ENCODE measurements around the gene TNFAIP8.

Gene TNFAIP8

GRCh38 chr5:119398727-119399466 is 43.1 kb downstream of the TNFAIP8 start:
- Histone ChIP-seq H3K4me3 (ENCODE audit: low read length) (no peak overlapping the region), H2BK15ac (replicated peaks; ENCODE audit: low read depth) (no peak overlapping the region), H2AK5ac (ENCODE audit: low read length) (no peak overlapping the region), H3K27ac (ENCODE audit: low read depth, low read length) (no peak overlapping the region), H3K4me1 (ENCODE audit: control insufficient read depth, low read depth, low read length) (peaks cover 3% of the 10 kb centered on the region), H3K79me1 (ENCODE audit: low read length) (no peaks in the 10 kb centered on the region), H3K36me3 (ENCODE audit: control insufficient read depth, insufficient read depth, low read length) (no peaks in the 10 kb centered on the region), H3K4me2 (ENCODE audit: low read length) (no peak overlapping the region), H2BK5ac (ENCODE audit: low read length) (no peak overlapping the region), H3K4ac (ENCODE audit: low read depth, low read length) (peak overlapping the region; percentile 7), H4K8ac (ENCODE audit: low read depth, low read length) (no peak overlapping the region), H4K5ac (ENCODE audit: low read length) (no peak overlapping the region), H3K23ac (ENCODE audit: low read length) (no peak overlapping the region), H3K18ac (ENCODE audit: low read length) (no peak overlapping the region), H3K79me2 (ENCODE audit: control insufficient read depth, insufficient read depth, low read length) (no peaks in the 10 kb centered on the region), H2BK120ac (ENCODE audit: low read depth, low read length) (no peak overlapping the region), H3K27me3 (ENCODE audit: insufficient read depth, low read length, poor library complexity) (no peaks in the 10 kb centered on the region), H3K56ac (ENCODE audit: low read length) (no peak overlapping the region), H3K9ac (ENCODE audit: low read length) (no peak overlapping the region)
- no peak for DNase-seq
- WGBS (ENCODE audit: extremely low coverage, insufficient coverage, low lambda C conversion rate): no CpG with 5 or more reads among the region's 12 CpGs

GRCh38 chr5:119400245-119400644 is 44.4 kb downstream of the TNFAIP8 start:
- no peak overlapping the region for H3K23ac ChIP-seq (ENCODE audit: low read length)
- no peak overlapping the region for H2AK5ac ChIP-seq (ENCODE audit: low read length)
- H2BK5ac ChIP-seq (ENCODE audit: low read length): no peak overlapping the region
- H3K4ac ChIP-seq (ENCODE audit: low read depth, low read length): no peak overlapping the region
- no CpG with 5 or more reads among the region's 2 CpGs for WGBS (ENCODE audit: extremely low coverage, insufficient coverage, low lambda C conversion rate)
- H2BK120ac ChIP-seq (ENCODE audit: low read depth, low read length): no peak overlapping the region
- no peak overlapping the region for H3K9ac ChIP-seq (ENCODE audit: low read length)
- no peak overlapping the region for H3K4me2 ChIP-seq (ENCODE audit: low read length)
- H3K18ac ChIP-seq (ENCODE audit: low read length): no peak overlapping the region
- H2BK15ac ChIP-seq (replicated peaks; ENCODE audit: low read depth): no peak overlapping the region
- no peaks in the 10 kb centered on the region for H3K27me3 ChIP-seq (ENCODE audit: insufficient read depth, low read length, poor library complexity)
- H3K4me3 ChIP-seq (ENCODE audit: low read length): no peak overlapping the region
- no peak for DNase-seq
- H3K79me2 ChIP-seq (ENCODE audit: control insufficient read depth, insufficient read depth, low read length): no peaks in the 10 kb centered on the region
- H3K79me1 ChIP-seq (ENCODE audit: low read length): no peaks in the 10 kb centered on the region
- no peaks in the 10 kb centered on the region for H3K36me3 ChIP-seq (ENCODE audit: control insufficient read depth, insufficient read depth, low read length)
- peaks cover under 1% of the 10 kb centered on the region for H3K4me1 ChIP-seq (ENCODE audit: control insufficient read depth, low read depth, low read length)
- H4K8ac ChIP-seq (ENCODE audit: low read depth, low read length): no peak overlapping the region
- H3K56ac ChIP-seq (ENCODE audit: low read length): no peak overlapping the region
- no peak overlapping the region for H3K27ac ChIP-seq (ENCODE audit: low read depth, low read length)
- no peak overlapping the region for H4K5ac ChIP-seq (ENCODE audit: low read length)

- peak overlapping the region; percentile 68 for H2AK5ac ChIP-seq (ENCODE audit: low read length)
- no peaks in the 10 kb centered on the region for H3K79me1 ChIP-seq (ENCODE audit: low read length)
- no peak overlapping the region for H3K18ac ChIP-seq (ENCODE audit: low read length)
- no peak overlapping the region for H3K4me3 ChIP-seq (ENCODE audit: low read length)
- H3K79me2 ChIP-seq (ENCODE audit: control insufficient read depth, insufficient read depth, low read length): no peaks in the 10 kb centered on the region
- H4K5ac ChIP-seq (ENCODE audit: low read length): peak overlapping the region; percentile 14
- peak overlapping the region; percentile 31 for H3K56ac ChIP-seq (ENCODE audit: low read length)
- WGBS (ENCODE audit: extremely low coverage, insufficient coverage, low lambda C conversion rate): no CpG with 5 or more reads among the region's 1 CpG
- no peak overlapping the region for H3K23ac ChIP-seq (ENCODE audit: low read length)
- H3K4me2 ChIP-seq (ENCODE audit: low read length): no peak overlapping the region
- no peak overlapping the region for H3K27ac ChIP-seq (ENCODE audit: low read depth, low read length)
- no peaks in the 10 kb centered on the region for H3K4me1 ChIP-seq (ENCODE audit: control insufficient read depth, low read depth, low read length)
- H2BK120ac ChIP-seq (ENCODE audit: low read depth, low read length): no peak overlapping the region
- no peak overlapping the region for H2BK5ac ChIP-seq (ENCODE audit: low read length)
- no peaks in the 10 kb centered on the region for H3K27me3 ChIP-seq (ENCODE audit: insufficient read depth, low read length, poor library complexity)
- H3K36me3 ChIP-seq (ENCODE audit: control insufficient read depth, insufficient read depth, low read length): no peaks in the 10 kb centered on the region
- no peak overlapping the region for H4K8ac ChIP-seq (ENCODE audit: low read depth, low read length)
- DNase-seq: no peak
- H3K4ac ChIP-seq (ENCODE audit: low read depth, low read length): no peak overlapping the region
- no peak overlapping the region for H3K9ac ChIP-seq (ENCODE audit: low read length)
- no peak overlapping the region for H2BK15ac ChIP-seq (replicated peaks; ENCODE audit: low read depth)
Observed at GRCh38 chr5:119402081-119402480, 46.3 kb downstream of the TNFAIP8 start.

- no peaks in the 10 kb centered on the region for H3K36me3 ChIP-seq (ENCODE audit: control insufficient read depth, insufficient read depth, low read length)
- H3K9ac ChIP-seq (ENCODE audit: low read length): no peak overlapping the region
- H4K5ac ChIP-seq (ENCODE audit: low read length): no peak overlapping the region
- no peak overlapping the region for H2BK15ac ChIP-seq (replicated peaks; ENCODE audit: low read depth)
- H2BK120ac ChIP-seq (ENCODE audit: low read depth, low read length): no peak overlapping the region
- no peak overlapping the region for H3K27ac ChIP-seq (ENCODE audit: low read depth, low read length)
- H3K79me1 ChIP-seq (ENCODE audit: low read length): no peaks in the 10 kb centered on the region
- no peak overlapping the region for H2AK5ac ChIP-seq (ENCODE audit: low read length)
- H3K27me3 ChIP-seq (ENCODE audit: insufficient read depth, low read length, poor library complexity): no peaks in the 10 kb centered on the region
- no peak overlapping the region for H3K4ac ChIP-seq (ENCODE audit: low read depth, low read length)
- no CpG with 5 or more reads among the region's 4 CpGs for WGBS (ENCODE audit: extremely low coverage, insufficient coverage, low lambda C conversion rate)
- H4K8ac ChIP-seq (ENCODE audit: low read depth, low read length): no peak overlapping the region
- H3K4me2 ChIP-seq (ENCODE audit: low read length): no peak overlapping the region
- H3K56ac ChIP-seq (ENCODE audit: low read length): no peak overlapping the region
- H3K4me1 ChIP-seq (ENCODE audit: control insufficient read depth, low read depth, low read length): no peaks in the 10 kb centered on the region
- peak; percentile 31 for DNase-seq
- no peak overlapping the region for H3K4me3 ChIP-seq (ENCODE audit: low read length)
- no peaks in the 10 kb centered on the region for H3K79me2 ChIP-seq (ENCODE audit: control insufficient read depth, insufficient read depth, low read length)
- no peak overlapping the region for H3K23ac ChIP-seq (ENCODE audit: low read length)
- H3K18ac ChIP-seq (ENCODE audit: low read length): no peak overlapping the region
- H2BK5ac ChIP-seq (ENCODE audit: low read length): no peak overlapping the region
Observed at GRCh38 chr5:119402555-119402954, 46.7 kb downstream of the TNFAIP8 start.

- Histone ChIP-seq H3K4ac (ENCODE audit: low read depth, low read length) (no peak overlapping the region), H2AK5ac (ENCODE audit: low read length) (no peak overlapping the region), H3K27me3 (ENCODE audit: insufficient read depth, low read length, poor library complexity) (no peaks in the 10 kb centered on the region), H3K79me1 (ENCODE audit: low read length) (no peaks in the 10 kb centered on the region), H3K18ac (ENCODE audit: low read length) (no peak overlapping the region), H2BK120ac (ENCODE audit: low read depth, low read length) (no peak overlapping the region), H2BK15ac (replicated peaks; ENCODE audit: low read depth) (no peak overlapping the region), H3K79me2 (ENCODE audit: control insufficient read depth, insufficient read depth, low read length) (no peaks in the 10 kb centered on the region), H3K4me1 (ENCODE audit: control insufficient read depth, low read depth, low read length) (no peaks in the 10 kb centered on the region), H3K36me3 (ENCODE audit: control insufficient read depth, insufficient read depth, low read length) (no peaks in the 10 kb centered on the region), H3K27ac (ENCODE audit: low read depth, low read length) (no peak overlapping the region), H4K8ac (ENCODE audit: low read depth, low read length) (no peak overlapping the region), H4K5ac (ENCODE audit: low read length) (no peak overlapping the region), H3K23ac (ENCODE audit: low read length) (no peak overlapping the region), H3K4me3 (ENCODE audit: low read length) (no peak overlapping the region), H3K9ac (ENCODE audit: low read length) (no peak overlapping the region), H3K56ac (ENCODE audit: low read length) (no peak overlapping the region), H2BK5ac (ENCODE audit: low read length) (no peak overlapping the region), H3K4me2 (ENCODE audit: low read length) (no peak overlapping the region)
- no CpG with 5 or more reads among the region's 2 CpGs for WGBS (ENCODE audit: extremely low coverage, insufficient coverage, low lambda C conversion rate)
- DNase-seq: no peak
Observed at GRCh38 chr5:119404033-119404432, 48.2 kb downstream of the TNFAIP8 start.

GRCh38 chr5:119405419-119405818 is 49.6 kb downstream of the TNFAIP8 start:
- Histone ChIP-seq H3K79me1 (ENCODE audit: low read length) (no peaks in the 10 kb centered on the region), H3K4me2 (ENCODE audit: low read length) (no peak overlapping the region), H3K4me1 (ENCODE audit: control insufficient read depth, low read depth, low read length) (peaks cover 2% of the 10 kb centered on the region), H4K5ac (ENCODE audit: low read length) (no peak overlapping the region), H2BK5ac (ENCODE audit: low read length) (no peak overlapping the region), H3K56ac (ENCODE audit: low read length) (no peak overlapping the region), H3K18ac (ENCODE audit: low read length) (no peak overlapping the region), H3K4me3 (ENCODE audit: low read length) (no peak overlapping the region), H3K4ac (ENCODE audit: low read depth, low read length) (no peak overlapping the region), H3K9ac (ENCODE audit: low read length) (no peak overlapping the region), H3K79me2 (ENCODE audit: control insufficient read depth, insufficient read depth, low read length) (no peaks in the 10 kb centered on the region), H2BK120ac (ENCODE audit: low read depth, low read length) (no peak overlapping the region), H3K36me3 (ENCODE audit: control insufficient read depth, insufficient read depth, low read length) (no peaks in the 10 kb centered on the region), H3K23ac (ENCODE audit: low read length) (no peak overlapping the region), H3K27me3 (ENCODE audit: insufficient read depth, low read length, poor library complexity) (no peaks in the 10 kb centered on the region), H4K8ac (ENCODE audit: low read depth, low read length) (no peak overlapping the region), H3K27ac (ENCODE audit: low read depth, low read length) (no peak overlapping the region), H2AK5ac (ENCODE audit: low read length) (no peak overlapping the region), H2BK15ac (replicated peaks; ENCODE audit: low read depth) (no peak overlapping the region)
- DNase-seq: no peak
- no CpG with 5 or more reads among the region's 4 CpGs for WGBS (ENCODE audit: extremely low coverage, insufficient coverage, low lambda C conversion rate)

Measured in mesendoderm (in vitro differentiated cells).